GDM1 (cell line): ENCODE data around the gene NINL.
"Not testable (repeated sequence)": the region's sequence is repeated elsewhere in the genome, so short reads cannot be mapped to it uniquely, and the experiment has no call there.

Source experiments
- DNase-seq: peaks from one replicate; lab custom pipeline; 2025; lab: John Stamatoyannopoulos, UW

NINL gene

DNA sequence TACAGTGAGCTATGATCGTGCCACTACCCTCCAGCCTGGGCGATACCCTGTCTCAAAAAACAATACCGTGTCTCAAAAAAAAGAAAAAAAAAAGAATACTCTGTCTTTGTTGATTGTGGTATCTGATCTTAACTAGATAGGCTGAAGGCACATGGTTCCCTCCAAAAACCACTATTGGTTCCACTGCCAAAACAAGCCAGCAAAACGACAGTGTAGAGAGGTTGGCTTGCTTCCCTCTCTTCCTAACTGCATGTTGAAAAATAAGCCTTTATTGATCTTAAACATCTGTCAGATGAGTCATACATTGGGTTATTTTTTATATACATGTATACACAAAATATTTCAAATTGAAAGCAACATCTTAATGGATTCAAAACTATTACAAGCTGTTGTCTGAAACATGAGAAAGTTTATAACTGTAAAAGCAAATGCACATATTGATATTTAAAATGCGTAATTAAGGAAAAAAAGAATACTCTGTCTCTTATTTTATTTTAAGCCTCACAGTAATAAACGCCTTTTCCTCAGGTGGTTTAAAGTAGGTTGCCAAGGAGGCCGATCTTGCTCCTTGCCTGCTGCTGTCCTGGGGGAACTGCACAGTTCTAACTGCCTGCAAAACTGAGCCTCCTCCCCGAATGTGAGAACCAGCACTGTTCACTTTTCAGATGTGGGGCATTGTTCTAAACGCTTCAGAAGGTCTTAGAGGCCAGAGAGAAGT, 7.0 kb upstream of the NINL start:
- no peak for DNase-seq

DNA sequence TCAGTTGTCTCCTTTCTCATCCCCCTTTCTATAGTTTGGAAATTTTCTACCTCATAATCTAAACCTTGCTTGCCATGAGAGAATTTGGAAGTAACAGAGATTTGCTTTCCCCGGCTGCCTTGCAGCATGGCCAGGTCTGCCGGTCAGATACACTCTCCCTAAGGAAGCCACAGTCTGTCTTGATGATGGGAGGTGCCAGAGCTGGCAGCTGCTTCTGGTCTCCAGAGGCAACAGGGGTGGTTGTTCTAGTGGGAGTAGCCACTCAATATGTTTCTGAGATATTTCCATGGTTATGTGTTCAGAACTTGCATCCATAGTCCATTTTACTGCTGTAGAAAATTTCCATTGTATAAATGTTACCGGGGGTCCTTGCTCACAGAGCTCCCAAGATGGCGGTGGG, 5.4 kb upstream of the NINL start:
- DNase-seq = not testable (repeated sequence)

DNA sequence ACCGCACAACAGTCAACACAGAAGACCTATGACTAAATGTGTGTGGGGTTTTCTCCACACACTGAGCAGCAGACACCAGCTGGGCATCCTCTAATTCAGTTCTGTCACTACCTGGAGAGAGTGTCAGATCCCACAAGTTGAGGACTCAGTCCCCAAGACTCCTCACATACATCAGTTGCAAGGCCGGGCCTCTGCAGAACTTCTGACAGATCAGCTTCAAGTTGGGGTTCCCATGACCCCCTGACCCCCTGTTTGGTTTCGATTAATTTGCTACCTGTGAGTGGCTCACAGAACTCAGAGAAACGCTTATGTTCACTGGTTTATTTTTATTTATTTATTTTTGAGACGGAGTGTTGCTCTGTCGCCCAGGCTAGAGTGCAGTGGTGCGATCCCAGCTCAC, 3.2 kb upstream of the NINL start:
- no peak for DNase-seq

DNA sequence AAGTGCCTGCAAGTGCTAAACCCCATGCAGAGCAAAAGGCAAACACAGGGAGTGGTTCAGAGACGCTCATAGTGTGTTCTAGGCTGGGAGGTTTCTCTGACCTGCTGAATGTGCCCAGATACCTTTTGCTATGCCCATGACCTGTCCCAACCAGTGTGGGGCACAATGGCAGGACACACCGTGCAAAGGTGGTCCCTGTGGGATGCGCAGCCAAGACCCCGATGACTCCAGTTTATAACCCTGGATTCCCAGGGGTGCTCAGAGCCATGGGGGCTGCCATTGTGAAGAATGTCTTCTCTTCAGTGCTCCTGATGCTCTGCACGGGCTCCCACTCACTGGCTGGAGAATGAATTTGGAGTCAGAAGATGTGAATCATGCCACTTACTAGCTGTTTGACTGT, 2.2 kb upstream of the NINL start:
- no peak for DNase-seq

DNA sequence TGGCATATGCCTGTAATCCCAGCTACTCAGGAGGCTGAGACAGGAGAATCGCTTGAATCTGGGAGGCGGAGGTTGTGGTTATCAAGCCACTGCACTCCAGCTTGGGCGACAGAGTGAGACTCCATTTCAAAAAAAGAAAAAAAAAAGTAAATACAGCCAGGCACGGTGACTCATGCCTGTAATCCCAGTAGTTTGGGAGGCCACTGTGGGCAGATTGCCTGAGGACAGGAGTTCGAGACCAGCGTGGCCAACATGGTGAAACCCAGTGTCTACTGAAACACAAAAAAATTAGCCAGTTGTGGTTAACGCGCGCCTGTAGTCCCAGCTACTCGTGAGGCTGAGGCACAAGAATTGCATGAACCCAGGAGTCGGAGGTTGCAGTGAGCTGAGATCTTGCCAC, 1.5 kb upstream of the NINL start:
- no peak for DNase-seq

DNA sequence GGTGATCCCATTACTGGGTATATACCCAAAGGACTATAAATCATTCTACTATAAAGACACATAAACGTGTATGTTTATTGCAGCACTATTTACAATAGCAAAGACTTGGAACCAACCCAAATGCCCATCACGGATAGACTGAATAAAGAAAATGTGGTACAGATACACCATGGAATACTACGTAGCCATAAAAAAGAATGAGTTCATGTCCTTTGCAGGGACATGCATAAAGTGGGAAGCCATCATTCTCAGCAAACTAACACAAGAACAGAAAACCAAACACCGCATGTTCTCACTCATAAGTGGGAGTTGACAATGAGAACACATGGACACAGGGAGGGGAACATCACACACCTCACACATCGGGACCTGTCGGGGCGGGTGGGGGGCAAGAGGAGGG, 1.7 kb downstream of the NINL start:
- not testable (repeated sequence) for DNase-seq

DNA sequence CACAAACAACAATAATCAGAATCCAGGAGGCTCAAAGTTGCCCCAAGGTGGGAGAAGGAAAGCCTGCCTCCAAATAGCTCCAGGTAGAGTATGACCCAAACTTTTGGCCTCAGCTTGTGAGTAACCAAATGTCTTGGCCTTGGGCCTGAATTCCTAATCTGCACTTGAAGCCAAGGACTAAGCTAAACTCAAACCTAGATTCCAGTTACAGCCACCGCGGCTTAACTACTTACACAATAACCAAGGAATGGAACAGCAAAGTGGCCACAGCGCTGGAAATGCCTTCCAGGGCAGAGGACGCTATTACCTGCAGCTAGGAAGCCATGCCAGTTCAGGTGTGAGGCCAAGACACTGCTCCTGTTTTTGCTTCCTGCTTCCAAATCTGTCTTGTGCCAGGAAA, 4.6 kb downstream of the NINL start:
- DNase-seq = no peak

DNA sequence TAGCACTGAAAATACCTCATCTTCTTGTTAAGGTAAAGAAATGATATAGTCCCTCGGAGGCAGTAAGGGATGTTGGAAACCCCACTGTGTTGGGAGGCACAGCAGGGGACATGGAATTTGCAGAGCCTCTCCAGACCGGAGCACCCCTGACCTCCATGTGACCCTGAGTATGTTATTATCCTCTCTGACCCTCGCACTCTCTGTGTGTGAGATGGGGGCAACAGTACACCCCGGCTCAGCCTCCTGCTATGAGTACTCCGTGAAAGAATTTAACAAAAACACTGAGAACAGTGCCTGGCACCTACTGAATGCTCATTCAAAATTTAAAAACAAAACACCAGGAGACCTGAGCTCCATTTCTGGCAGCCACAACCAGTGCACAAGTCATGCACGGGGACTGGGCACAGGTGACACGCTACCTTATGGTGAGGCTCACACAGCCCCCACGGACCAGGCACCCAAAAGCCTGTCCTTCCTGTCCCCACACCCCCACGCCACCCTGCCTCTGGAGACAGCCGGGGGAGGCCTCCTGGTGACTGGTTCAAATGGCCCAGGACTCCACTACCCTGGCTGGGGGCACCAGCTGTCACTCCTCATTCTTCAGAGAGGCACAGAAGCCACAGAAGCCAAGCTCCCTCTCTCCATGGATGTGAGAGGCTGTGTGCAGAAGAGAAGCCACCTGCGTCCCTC, 6.1 kb downstream of the NINL start:
- DNase-seq = no peak

DNA sequence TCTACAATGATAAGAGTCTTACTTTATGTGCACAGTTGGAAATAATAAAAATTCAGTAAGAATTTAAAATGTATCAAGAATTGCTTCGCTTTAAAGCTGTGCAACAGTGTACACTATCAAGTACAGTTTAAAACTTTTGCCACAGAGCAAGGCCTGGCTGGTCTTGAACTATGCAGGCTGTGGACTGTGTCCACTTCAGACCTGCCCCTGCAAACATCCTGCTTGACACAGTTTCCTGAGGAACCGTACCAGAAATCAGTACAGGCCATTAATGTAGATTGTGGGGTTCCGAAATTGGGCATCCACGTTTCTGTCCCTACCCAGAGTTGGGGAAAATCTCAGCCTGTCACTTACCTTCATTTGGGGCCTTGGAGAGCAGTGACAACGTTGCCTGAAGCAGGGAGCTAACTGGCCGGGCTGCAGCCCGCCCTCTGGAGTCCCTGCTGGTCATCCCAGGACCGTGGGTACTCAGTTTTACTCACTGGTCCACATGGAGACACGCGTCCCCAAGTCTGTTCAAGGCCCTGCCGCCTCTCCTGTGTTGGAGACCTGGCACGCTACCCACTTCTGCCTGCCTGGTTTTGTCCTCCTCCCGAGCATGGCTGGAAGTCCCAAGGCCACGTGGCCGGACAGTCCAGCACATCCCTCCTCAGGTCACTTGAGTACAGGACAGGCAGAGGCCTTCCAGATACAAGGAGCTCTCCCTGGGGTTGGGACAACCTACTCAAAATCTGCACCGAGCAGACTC, 8.4 kb downstream of the NINL start:
- DNase-seq = no peak

DNA sequence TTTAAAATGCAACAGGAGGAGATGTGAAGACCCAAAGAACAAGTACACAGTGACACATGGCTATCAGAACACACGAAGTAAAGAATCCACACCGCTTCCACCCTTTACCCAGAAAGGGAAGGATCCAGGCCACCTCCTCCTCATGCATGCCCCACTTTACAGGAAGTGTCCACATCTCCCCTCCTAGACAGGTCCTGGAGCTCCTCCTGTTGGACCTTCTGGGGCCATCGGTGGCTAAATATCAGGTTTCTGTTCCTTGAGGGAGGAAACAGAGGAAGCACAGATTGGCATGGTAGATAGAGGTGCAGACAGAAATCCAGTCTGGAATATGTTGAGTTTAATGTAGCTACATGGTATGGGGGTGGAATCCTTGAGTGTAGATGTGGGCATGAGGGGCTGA, 10.9 kb downstream of the NINL start:
- DNase-seq = no peak

DNA sequence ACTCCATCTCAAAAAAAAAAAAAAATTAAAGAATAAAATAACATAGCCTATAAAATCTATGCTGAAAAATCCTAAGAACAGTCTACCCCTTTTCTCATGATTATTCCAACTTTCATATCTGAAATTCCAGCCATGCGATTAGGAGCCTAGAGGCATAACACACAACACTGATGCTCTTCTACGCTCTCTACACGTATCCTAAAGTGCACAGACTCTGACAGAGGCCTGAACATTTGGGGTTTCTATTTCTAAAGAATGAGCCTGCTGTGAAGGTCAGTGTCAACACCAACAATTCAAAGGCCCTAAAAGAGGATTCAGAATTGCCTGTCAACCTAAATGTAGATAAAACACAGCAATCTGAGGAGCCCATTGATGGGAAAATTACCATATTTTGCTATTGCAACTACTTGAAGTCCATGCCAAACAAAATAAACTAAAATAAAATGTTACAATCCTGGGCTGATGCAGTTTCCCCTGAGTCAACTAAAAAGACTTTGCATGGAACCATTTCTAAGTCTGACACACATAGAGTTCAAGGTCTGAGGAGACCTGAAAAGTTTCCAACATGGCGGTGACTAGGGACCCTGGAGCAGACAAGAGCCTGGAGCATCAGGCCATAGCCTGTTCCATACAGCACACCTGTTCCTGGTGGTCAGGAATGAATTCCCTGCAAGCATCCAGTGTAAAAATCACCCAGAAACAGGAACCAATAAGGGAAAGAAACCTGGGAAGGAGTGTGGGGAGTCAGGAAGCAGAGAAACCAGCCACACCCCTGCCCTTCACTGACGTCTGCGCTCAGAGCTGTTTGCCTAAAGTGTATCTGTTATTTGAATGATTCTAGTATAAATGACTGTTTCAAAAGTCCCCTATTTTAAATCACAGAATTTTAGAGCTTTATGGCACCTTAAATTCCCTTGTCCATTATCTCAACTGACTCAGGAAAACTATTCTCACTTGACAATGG, 11.8 kb downstream of the NINL start:
- no peak for DNase-seq

DNA sequence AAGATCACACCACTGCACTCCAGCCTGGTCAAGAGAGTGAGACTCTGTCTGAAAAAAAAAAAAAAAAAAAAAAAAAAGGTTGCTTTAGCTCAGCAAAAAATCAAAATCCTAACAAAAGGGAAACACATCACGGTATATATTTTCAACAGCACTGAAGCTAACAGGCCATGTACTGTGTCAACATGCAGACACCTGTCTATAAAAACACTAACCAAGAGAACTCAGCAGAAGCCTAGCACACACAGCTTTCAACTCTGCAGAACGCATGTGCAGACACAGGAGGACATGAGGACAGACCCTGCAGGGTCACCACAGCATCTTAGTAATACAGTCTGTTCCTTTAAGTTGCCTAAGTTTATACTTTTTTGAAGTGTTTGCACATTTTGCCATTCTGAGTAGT, 13.5 kb downstream of the NINL start:
- no peak for DNase-seq

DNA sequence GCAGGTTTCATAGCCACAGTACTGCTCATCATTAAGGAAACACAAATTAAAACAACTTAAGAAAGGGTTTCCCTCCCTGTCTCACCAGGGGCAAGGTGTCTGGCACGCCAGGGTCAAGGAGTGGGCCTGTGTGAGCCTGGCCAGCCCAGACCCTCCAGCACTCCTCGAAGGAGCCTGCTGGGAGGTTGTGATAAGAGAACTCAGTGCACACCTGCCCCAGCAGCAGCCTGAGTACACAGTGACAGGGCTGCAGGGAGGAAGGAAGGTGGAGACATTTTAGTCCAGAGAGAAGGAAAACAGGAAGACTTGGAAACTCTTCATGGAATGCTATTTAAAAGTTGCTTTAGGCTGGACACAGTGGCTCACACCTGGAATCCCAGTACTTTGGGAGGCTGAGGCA, 14.1 kb downstream of the NINL start:
- DNase-seq = no peak

DNA sequence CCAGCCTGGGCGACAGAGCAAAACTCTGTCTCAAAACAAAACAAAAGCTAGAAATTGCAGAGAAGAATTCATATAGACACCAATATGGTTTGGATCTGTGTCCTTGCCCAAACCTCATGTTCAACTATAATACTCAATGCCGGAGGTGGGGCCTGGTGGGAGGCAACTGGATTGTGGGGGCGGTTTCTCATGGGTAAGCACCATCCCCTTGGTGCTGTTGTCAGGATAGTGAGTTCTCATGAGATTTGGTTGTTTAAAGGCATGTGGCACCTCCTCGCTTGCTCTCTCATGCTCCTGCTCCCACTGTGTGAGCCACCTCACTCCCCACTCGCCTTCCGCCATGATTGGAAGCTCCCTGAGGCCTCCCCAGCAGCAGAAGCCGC, 15.2 kb downstream of the NINL start:
- no peak for DNase-seq

DNA sequence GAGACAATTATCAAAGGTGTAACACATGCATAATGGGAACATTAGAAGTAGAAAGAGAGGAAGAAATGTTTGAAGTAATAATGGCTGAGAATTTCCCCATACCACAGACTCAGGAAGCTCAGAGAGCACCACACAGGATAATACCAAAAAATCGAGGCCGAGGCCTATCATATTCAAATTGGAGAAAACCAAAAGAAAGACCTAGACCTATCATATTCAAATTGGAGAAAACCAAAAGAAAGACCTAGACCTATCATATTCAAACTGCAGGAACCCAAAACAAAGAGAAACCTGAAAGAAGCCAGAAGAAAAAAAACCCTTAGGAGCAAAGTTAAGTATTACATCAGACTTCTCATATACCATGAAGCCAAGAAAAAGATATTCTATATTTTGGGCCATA, 18.0 kb downstream of the NINL start:
- no peak for DNase-seq

DNA sequence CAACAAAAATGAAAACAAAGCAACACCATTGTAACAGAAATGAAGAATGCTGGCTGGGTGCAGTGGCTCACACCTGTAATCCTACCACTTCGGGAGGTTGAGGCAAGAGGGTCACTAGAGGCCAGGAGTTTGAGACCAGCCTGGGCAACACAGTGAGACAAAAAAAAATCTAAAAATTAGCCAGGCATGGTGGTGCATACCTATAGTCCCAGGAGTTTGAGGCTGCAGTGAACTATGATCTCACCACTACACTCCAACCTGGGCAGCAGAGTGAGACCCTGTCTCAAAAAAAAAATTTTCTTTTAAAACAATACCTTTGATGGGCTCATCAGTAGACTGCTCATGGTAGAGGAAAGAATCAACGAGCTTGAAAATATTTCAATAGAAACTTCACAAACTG, 18.5 kb downstream of the NINL start:
- no peak for DNase-seq

DNA sequence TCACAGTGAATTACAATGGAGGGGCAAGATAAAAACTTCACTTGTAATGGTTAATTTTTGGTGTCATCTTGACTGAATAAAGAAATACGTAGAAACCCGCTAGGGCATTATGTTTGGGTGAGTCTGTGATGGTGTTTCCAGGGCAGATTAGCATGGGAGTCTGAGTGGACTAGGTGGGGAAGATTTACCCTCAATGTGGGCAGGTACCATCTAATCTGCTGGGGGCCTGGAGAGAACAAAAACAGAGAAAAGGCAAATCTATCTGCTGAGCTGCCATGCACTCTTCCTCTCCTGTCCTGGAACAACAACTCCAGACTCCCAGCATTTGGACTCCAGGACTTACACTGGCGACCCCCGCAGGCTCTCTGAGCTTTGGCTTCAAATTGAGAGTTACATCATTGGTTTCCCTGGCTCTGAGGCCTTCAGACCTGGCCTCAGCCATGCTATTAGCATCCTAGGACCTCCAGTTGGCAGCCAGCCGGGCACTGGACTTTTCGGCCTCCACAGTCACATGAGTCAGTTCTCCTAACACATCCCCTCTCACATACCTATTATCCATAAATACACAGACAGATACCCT, 19.7 kb downstream of the NINL start:
- no peak for DNase-seq

DNA sequence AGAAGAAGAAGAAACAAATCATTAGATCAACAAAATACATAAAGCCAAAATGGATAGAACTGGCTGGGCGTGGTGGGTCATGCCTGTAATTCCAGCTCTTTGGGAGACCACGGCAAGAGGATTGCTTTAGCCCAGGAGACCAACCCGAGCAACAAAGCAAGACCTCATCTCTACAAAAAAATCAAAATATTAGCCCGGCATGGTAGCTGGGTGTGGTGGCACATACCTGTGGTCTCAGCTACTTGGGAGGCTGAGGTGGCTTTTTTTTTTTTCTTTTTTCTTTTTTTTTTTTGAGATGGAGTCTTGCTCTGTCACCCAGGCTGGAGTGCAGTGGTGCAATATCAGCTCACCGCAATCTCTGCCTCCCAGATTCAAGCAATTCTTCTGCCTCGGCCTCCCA, 21.5 kb downstream of the NINL start:
- DNase-seq = no peak

DNA sequence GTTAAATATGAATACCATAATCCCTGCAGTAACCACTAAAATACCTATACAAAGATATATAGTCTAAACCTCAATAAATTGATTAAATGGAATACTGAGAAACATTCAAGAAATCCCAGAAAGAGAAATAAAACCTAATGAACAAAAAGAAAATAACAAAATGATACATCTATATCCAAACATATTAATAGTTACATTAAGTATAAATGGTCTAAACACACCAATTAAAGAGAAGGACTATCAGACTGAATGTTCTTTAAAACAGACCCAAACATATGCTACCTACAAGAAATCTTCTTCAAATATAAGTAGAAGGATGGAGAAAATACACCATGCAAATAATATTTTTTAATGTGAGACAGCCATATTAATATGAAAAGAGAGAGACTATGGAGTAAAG, 22.0 kb downstream of the NINL start:
- no peak for DNase-seq

DNA sequence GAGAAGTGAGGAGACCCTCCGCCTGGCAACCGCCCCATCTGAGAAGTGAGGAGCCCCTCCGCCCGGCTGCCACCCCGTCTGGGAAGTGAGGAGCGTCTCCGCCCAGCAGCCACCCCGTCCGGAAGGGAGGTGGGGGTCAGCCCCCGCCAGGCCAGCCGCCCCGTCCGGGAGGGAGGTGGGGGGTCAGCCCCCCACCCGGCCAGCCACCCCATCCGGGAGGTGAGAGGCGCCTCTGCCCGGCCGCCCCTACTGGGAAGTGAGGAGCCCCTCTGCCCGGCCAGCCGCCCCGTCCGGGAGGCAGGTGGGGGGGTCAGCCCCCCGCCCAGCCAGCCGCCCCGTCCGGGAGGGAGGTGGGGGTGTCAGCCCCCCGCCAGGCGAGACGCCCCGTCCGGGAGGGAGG, 23.6 kb downstream of the NINL start:
- not testable (repeated sequence) for DNase-seq

DNA sequence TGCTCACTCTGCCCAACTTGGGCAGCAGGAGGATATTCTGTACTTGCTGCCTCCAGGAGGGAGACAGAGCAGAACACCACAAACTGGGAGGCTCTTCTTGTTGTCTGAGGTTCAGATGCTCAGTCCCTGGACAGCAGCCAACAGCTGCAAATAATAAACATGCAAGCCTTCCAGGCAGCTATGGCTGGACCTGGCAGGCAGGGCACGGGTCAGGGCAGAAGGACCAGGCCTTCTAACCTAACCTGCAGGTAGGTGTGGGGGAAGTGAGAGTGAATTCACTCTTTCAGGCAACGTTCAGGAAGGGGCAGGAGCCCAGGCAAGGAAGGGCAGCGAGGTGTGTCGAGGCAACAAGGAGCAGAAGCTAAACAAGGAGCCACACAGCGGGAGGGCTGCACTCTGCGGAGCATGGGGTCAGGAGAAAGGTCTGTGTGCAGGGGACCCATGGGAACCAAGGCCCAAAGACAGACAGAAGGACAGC, 31.5 kb downstream of the NINL start:
- DNase-seq = no peak

DNA sequence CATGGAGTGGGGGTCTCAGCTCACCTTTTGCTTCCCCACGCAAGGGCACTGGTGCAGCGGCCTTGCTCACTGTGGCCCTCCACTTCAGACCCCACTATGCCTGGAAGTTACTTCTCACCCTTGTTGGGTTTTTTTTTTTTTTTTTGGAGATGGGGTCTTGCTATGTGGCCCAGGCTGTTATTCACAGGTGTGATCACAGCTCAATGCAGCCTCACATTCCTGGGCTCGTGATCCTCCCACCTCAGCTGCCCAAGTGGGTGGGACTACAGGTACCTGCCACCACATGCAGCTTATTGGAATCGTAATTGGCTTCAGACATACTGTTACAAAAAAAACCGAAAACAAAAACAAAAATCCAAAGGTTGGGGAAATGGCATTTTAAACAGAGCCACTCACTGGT, 32.4 kb downstream of the NINL start:
- DNase-seq = no peak
